ENCODE data around the gene NANOS2. TPM values are rescaled to one million over a fixed set of nuclear protein-coding genes. Genes with fewer than 3 reads are reported as not detected.

NANOS2 gene
- total RNA-seq, 1 donor, result not detected

DNA sequence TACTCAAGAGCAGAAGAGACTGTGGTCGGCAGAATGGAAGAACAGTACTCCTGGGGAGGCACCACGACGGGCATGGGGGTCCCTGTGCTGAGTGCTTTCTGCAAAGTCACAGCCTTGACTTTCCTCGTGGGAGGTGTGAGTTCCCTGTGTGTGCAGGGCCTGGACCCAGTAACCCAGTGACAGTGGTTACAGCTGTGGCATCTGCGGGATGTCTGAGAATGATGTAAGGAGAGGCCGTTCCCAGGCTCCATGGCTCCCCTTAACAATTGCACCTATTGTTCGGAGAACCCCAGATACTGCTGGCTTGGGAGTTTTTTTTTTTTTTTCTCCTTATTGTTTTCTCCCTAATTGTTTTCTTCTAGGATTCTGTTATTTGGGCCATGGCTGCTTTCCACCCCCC, 5.1 kb upstream of the NANOS2 start:
- Histone ChIP-seq H3K9me3 (ENCODE audit: low read depth, low read length) (no peaks in the 10 kb centered on the region), H3K27me3 (ENCODE audit: insufficient read depth, low read length) (peaks cover 22% of the 10 kb centered on the region)
- TF ChIP-seq, protein P1, sequence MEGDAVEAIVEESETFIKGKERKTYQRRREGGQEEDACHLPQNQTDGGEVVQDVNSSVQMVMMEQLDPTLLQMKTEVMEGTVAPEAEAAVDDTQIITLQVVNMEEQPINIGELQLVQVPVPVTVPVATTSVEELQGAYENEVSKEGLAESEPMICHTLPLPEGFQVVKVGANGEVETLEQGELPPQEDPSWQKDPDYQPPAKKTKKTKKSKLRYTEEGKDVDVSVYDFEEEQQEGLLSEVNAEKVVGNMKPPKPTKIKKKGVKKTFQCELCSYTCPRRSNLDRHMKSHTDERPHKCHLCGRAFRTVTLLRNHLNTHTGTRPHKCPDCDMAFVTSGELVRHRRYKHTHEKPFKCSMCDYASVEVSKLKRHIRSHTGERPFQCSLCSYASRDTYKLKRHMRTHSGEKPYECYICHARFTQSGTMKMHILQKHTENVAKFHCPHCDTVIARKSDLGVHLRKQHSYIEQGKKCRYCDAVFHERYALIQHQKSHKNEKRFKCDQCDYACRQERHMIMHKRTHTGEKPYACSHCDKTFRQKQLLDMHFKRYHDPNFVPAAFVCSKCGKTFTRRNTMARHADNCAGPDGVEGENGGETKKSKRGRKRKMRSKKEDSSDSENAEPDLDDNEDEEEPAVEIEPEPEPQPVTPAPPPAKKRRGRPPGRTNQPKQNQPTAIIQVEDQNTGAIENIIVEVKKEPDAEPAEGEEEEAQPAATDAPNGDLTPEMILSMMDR (IDR thresholded peaks at IDR 0.05; ENCODE audit: extremely low read depth, low read depth, low read length), result no peak

GRCh38 chr19:45918721-45919120, 4.1 kb upstream of the NANOS2 start:
- Histone ChIP-seq H3K4me1 (ENCODE audit: insufficient read depth, low read length) (no peaks in the 10 kb centered on the region), H3K27me3 (ENCODE audit: insufficient read depth, low read length) (peaks cover 22% of the 10 kb centered on the region), H3K79me2 (ENCODE audit: insufficient read depth, low read length) (no peaks in the 10 kb centered on the region), H3K9me3 (ENCODE audit: low read depth, low read length) (no peaks in the 10 kb centered on the region), H4K20me1 (ENCODE audit: insufficient read depth, low read length) (no peaks in the 10 kb centered on the region), H3K27ac (ENCODE audit: low read depth, low read length) (no peak overlapping the region), H2AFZ (ENCODE audit: low read length) (no peak overlapping the region), H3K4me2 (ENCODE audit: insufficient read depth, low read length) (no peak overlapping the region), H3K4me3 (ENCODE audit: insufficient read depth, low read length) (no peak overlapping the region), H3K36me3 (ENCODE audit: insufficient read depth, low read length) (no peaks in the 10 kb centered on the region)
- TF ChIP-seq, protein P1 (IDR thresholded peaks at IDR 0.05; ENCODE audit: extremely low read depth, low read depth, low read length), result no peak
- DNase-seq (ENCODE audit: insufficient read length, low spot score, missing footprints), result no peak

More for the DNA sequence above, 5.1 kb upstream of the NANOS2 start:
- Histone ChIP-seq H3K27ac (ENCODE audit: low read depth, low read length) (no peak overlapping the region), H3K4me3 (ENCODE audit: insufficient read depth, low read length) (no peak overlapping the region), H3K36me3 (ENCODE audit: insufficient read depth, low read length) (no peaks in the 10 kb centered on the region), H2AFZ (ENCODE audit: low read length) (no peak overlapping the region), H4K20me1 (ENCODE audit: insufficient read depth, low read length) (no peaks in the 10 kb centered on the region), H3K79me2 (ENCODE audit: insufficient read depth, low read length) (no peaks in the 10 kb centered on the region), H3K4me1 (ENCODE audit: insufficient read depth, low read length) (no peaks in the 10 kb centered on the region), H3K4me2 (ENCODE audit: insufficient read depth, low read length) (no peak overlapping the region)
- DNase-seq (ENCODE audit: insufficient read length, low spot score, missing footprints), result peak; percentile 32

DNA sequence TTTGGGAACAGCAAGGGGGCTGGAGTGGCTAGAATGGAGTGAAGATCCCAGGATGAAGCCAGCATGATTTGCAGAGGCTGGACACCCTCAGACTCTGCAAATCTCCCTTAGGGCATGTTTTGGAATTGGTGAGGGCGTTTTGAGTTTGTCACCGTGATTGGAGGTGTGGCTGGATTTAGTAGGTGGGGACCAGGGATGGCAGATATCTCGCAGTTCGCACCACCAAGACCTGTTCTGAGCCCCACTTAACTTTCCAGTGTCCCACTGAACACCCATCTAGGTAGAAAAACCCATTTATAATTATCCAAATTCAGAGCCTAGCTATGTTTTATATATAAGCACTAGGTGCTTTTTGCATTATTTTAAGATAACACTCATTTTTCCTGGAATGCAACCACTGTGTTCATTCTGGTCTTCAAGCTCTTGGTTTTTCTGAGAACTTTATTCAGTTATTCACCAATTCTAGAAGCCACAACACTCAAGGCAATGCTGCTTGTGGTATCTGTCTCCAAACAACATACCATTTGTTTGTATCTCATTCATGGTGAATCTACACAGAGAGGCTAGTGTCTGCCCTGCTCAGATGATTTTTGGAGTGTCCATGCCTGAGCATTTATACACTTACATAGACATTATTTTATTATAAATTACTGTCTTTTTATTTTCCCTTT, 3.0 kb upstream of the NANOS2 start:
- DNase-seq (ENCODE audit: insufficient read length, low spot score, missing footprints), result peak; percentile 51
- no peak overlapping the region for H3K4me3 ChIP-seq (ENCODE audit: insufficient read depth, low read length)
- H3K36me3 ChIP-seq (ENCODE audit: insufficient read depth, low read length), result no peaks in the 10 kb centered on the region
- H3K79me2 ChIP-seq (ENCODE audit: insufficient read depth, low read length), result no peaks in the 10 kb centered on the region
- H2AFZ ChIP-seq (ENCODE audit: low read length), result no peak overlapping the region
- H3K27me3 ChIP-seq (ENCODE audit: insufficient read depth, low read length), result peaks cover 21% of the 10 kb centered on the region
- no peaks in the 10 kb centered on the region for H3K9me3 ChIP-seq (ENCODE audit: low read depth, low read length)
- no peak overlapping the region for H3K27ac ChIP-seq (ENCODE audit: low read depth, low read length)
- H3K4me2 ChIP-seq (ENCODE audit: insufficient read depth, low read length), result no peak overlapping the region
- H4K20me1 ChIP-seq (ENCODE audit: insufficient read depth, low read length), result no peaks in the 10 kb centered on the region
- TF ChIP-seq, protein P1 (IDR thresholded peaks at IDR 0.05; ENCODE audit: extremely low read depth, low read depth, low read length), result no peak
- no peaks in the 10 kb centered on the region for H3K4me1 ChIP-seq (ENCODE audit: insufficient read depth, low read length)

DNA sequence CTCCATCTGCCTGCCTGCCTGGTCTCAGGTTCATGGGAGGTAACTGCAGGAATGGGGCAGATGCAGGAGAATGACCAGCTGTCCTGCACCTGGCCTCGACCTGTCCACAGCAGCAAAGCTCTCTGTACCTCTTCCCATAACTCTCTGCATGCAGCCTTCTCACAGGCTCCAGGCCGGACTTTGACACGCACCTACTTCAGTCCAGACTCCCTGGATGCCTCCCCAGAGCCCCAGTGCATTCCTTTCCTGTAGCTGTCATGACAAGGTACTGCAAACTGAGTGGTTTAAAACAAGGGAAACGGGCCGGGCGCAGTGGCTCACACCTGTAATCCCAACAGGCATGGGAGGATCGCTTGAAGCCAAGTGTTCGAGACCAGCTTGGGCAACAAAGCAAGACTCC, 3.3 kb downstream of the NANOS2 start:
- no peaks in the 10 kb centered on the region for H3K4me1 ChIP-seq (ENCODE audit: insufficient read depth, low read length)
- H3K79me2 ChIP-seq (ENCODE audit: insufficient read depth, low read length), result no peaks in the 10 kb centered on the region
- H3K27me3 ChIP-seq (ENCODE audit: insufficient read depth, low read length), result peaks cover 10% of the 10 kb centered on the region
- no peaks in the 10 kb centered on the region for H3K36me3 ChIP-seq (ENCODE audit: insufficient read depth, low read length)
- H3K4me3 ChIP-seq (ENCODE audit: insufficient read depth, low read length), result no peak overlapping the region
- no peak overlapping the region for H3K4me2 ChIP-seq (ENCODE audit: insufficient read depth, low read length)
- DNase-seq (ENCODE audit: insufficient read length, low spot score, missing footprints), result no peak
- H3K9me3 ChIP-seq (ENCODE audit: low read depth, low read length), result no peaks in the 10 kb centered on the region
- no peak overlapping the region for H3K27ac ChIP-seq (ENCODE audit: low read depth, low read length)
- H4K20me1 ChIP-seq (ENCODE audit: insufficient read depth, low read length), result no peaks in the 10 kb centered on the region
- H2AFZ ChIP-seq (ENCODE audit: low read length), result no peak overlapping the region
- TF ChIP-seq, protein P1 (IDR thresholded peaks at IDR 0.05; ENCODE audit: extremely low read depth, low read depth, low read length), result no peak

Measured in osteoblast (primary cell).